Measurements from ENCODE around the gene ADAMTS20. TPM values are rescaled to one million over a fixed set of nuclear protein-coding genes. Genes with fewer than 3 reads are reported as not detected.
A peak's percentile ranks its signal among the peaks of the same experiment; 100 is the strongest.

ADAMTS20 gene
- total RNA-seq, 1 experiment from 2014 or later = 6.0 TPM

DNA sequence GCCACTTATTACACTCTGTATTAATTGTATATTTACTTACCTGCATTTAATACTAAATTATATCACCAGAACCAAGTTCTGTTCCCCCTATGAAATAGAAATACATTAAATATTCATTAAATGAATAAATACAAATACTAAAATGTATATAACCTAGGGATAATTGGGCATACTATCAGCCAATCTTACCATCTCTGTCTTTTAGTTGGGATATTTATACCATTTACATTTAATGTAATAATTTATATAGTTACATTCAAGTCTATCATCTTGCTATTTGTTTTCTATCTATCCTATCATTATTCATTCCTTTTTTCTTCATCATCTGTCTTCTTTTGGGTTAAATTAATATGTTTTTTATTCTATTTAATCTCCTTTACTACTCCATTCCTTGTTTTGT is 4.1 kb upstream of the ADAMTS20 start (continued):
- no peak for TF ChIP-seq CREM (CRISPR knock-in tag; IDR thresholded peaks at IDR 0.05)
- TF ChIP-seq, protein P1, sequence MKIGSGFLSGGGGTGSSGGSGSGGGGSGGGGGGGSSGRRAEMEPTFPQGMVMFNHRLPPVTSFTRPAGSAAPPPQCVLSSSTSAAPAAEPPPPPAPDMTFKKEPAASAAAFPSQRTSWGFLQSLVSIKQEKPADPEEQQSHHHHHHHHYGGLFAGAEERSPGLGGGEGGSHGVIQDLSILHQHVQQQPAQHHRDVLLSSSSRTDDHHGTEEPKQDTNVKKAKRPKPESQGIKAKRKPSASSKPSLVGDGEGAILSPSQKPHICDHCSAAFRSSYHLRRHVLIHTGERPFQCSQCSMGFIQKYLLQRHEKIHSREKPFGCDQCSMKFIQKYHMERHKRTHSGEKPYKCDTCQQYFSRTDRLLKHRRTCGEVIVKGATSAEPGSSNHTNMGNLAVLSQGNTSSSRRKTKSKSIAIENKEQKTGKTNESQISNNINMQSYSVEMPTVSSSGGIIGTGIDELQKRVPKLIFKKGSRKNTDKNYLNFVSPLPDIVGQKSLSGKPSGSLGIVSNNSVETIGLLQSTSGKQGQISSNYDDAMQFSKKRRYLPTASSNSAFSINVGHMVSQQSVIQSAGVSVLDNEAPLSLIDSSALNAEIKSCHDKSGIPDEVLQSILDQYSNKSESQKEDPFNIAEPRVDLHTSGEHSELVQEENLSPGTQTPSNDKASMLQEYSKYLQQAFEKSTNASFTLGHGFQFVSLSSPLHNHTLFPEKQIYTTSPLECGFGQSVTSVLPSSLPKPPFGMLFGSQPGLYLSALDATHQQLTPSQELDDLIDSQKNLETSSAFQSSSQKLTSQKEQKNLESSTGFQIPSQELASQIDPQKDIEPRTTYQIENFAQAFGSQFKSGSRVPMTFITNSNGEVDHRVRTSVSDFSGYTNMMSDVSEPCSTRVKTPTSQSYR (CRISPR knock-in tag; IDR thresholded peaks at IDR 0.05) = no peak
- no peak for TF ChIP-seq ZNF317 (CRISPR knock-in tag; IDR thresholded peaks at IDR 0.05; ENCODE audit: borderline replicate concordance, low read depth)
- no peak for TF ChIP-seq ZNF423 (CRISPR knock-in tag; IDR thresholded peaks at IDR 0.05)
- TF ChIP-seq, protein P2, sequence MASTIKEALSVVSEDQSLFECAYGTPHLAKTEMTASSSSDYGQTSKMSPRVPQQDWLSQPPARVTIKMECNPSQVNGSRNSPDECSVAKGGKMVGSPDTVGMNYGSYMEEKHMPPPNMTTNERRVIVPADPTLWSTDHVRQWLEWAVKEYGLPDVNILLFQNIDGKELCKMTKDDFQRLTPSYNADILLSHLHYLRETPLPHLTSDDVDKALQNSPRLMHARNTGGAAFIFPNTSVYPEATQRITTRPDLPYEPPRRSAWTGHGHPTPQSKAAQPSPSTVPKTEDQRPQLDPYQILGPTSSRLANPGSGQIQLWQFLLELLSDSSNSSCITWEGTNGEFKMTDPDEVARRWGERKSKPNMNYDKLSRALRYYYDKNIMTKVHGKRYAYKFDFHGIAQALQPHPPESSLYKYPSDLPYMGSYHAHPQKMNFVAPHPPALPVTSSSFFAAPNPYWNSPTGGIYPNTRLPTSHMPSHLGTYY (CRISPR knock-in tag; IDR thresholded peaks at IDR 0.05) = no peak
- TF ChIP-seq, protein P3, sequence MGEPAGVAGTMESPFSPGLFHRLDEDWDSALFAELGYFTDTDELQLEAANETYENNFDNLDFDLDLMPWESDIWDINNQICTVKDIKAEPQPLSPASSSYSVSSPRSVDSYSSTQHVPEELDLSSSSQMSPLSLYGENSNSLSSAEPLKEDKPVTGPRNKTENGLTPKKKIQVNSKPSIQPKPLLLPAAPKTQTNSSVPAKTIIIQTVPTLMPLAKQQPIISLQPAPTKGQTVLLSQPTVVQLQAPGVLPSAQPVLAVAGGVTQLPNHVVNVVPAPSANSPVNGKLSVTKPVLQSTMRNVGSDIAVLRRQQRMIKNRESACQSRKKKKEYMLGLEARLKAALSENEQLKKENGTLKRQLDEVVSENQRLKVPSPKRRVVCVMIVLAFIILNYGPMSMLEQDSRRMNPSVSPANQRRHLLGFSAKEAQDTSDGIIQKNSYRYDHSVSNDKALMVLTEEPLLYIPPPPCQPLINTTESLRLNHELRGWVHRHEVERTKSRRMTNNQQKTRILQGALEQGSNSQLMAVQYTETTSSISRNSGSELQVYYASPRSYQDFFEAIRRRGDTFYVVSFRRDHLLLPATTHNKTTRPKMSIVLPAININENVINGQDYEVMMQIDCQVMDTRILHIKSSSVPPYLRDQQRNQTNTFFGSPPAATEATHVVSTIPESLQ (CRISPR knock-in tag; IDR thresholded peaks at IDR 0.05) = no peak
- no peak for TF ChIP-seq JAZF1 (CRISPR knock-in tag; IDR thresholded peaks at IDR 0.05)
- no peak for TF ChIP-seq NFYB (CRISPR knock-in tag; conservative IDR thresholded peaks at IDR 0.05; ENCODE audit: low read depth)

DNA sequence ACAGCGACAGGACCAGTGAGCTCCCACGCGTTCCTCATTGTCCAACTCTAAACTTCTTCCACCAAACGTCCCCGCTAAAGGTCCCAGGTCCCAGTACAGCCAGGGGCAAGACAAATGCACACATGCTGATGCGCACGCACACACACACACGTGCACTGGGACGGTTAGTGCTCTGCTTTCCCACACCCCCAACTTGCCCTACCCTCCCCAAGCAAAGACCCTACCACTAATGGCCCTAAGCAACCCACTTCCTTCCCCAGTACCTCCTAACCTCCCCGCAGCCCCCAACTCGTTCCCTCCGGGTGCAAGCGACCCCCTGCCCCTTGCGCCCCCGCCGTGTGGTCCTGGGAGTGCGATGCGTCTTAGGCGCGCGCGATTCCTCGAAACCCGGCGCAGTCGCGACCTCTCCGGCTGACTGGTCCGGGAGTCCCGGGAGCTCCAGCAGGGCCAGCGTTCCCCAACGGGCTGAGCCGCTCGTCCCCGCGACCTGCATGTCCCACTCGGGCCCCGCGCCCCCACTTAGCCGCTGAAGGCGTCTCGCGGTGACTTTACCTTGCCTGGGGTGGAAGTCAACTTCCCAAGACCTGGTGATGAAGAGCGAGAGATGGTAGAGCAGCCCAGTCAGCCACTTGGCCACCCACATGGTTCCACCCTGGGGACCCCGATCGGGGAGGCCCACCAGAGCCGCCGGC is 578 bp downstream of the ADAMTS20 start:
- Mint-ChIP-seq H3K27ac (no peak overlapping the region), H3K9me3 (peaks cover 10% of the 10 kb centered on the region), H3K36me3 (peaks cover 20% of the 10 kb centered on the region), H3K27me3 (ENCODE audit: low read depth) (peaks cover 50% of the 10 kb centered on the region), H3K4me1 (peaks cover 22% of the 10 kb centered on the region), H3K4me3 (peak overlapping the region; percentile 95)
- no peak for TF ChIP-seq IRF2 (CRISPR knock-in tag; IDR thresholded peaks at IDR 0.05; ENCODE audit: borderline replicate concordance, low read depth)
- TF ChIP-seq TCF7 (CRISPR knock-in tag; IDR thresholded peaks at IDR 0.05; ENCODE audit: low read depth) = 0 out of 2 replicates have a peak, but pooled peaks have one; percentile 20
- TF ChIP-seq GRHL2 (CRISPR knock-in tag; IDR thresholded peaks at IDR 0.05; ENCODE audit: insufficient replicate concordance, severe bottlenecking) = no peak
- peak; percentile 40; the same call in 1 of the 2 replicates for TF ChIP-seq NFE2L1 (CRISPR knock-in tag; IDR thresholded peaks at IDR 0.05)
- TF ChIP-seq, protein P4, sequence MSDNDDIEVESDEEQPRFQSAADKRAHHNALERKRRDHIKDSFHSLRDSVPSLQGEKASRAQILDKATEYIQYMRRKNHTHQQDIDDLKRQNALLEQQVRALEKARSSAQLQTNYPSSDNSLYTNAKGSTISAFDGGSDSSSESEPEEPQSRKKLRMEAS (CRISPR knock-in tag; IDR thresholded peaks at IDR 0.05) = peak; percentile 55
- TF ChIP-seq KAT7 (CRISPR knock-in tag; IDR thresholded peaks at IDR 0.05; ENCODE audit: borderline replicate concordance) = no peak
- peak; percentile 69 for TF ChIP-seq FOXP4 (CRISPR knock-in tag; IDR thresholded peaks at IDR 0.05)
- TF ChIP-seq FOXK1 (CRISPR knock-in tag; IDR thresholded peaks at IDR 0.05) = 0 out of 2 replicates have a peak, but pooled peaks have one; percentile 14
- no peak for TF ChIP-seq TEAD4 (CRISPR knock-in tag; IDR thresholded peaks at IDR 0.05)
- no peak for TF ChIP-seq ETV6 (CRISPR knock-in tag; IDR thresholded peaks at IDR 0.05)
- no peak for TF ChIP-seq ZNF317 (CRISPR knock-in tag; IDR thresholded peaks at IDR 0.05; ENCODE audit: borderline replicate concordance, low read depth)
- TF ChIP-seq AFF4 (CRISPR knock-in tag; IDR thresholded peaks at IDR 0.05; ENCODE audit: borderline replicate concordance) = peak; percentile 15; the same call in 1 of the 2 replicates
- no peak for TF ChIP-seq OVOL2 (CRISPR knock-in tag; IDR thresholded peaks at IDR 0.05; ENCODE audit: borderline replicate concordance)
- ChIA-PET CTCF (interaction anchor here (1.0 to 1.4 kb wide), 3 partner anchors 27 to 331 kb away, joined by 3 to 5 read pairs (median 4); no protein-coding TSS in a partner anchor), POLR2A (interaction anchor here (1.2 to 1.4 kb wide), 2 partner anchors 9 to 27 kb away, joined by 3 read pairs; no protein-coding TSS in a partner anchor)
- ATAC-seq (peak; percentile 18), DNase-seq (ENCODE audit: low spot score) (peak; percentile 38)

All from WTC11 (cell line).